Measurements from ENCODE around the gene PXDN. TPM values are rescaled to one million over a fixed set of nuclear protein-coding genes. Genes with fewer than 3 reads are reported as not detected.

The PXDN gene
- total and polyA plus RNA-seq, 2 donors (not counting 1 experiment from before 2014, with no cell fraction given), result 0.21 to 1.4 TPM

DNA sequence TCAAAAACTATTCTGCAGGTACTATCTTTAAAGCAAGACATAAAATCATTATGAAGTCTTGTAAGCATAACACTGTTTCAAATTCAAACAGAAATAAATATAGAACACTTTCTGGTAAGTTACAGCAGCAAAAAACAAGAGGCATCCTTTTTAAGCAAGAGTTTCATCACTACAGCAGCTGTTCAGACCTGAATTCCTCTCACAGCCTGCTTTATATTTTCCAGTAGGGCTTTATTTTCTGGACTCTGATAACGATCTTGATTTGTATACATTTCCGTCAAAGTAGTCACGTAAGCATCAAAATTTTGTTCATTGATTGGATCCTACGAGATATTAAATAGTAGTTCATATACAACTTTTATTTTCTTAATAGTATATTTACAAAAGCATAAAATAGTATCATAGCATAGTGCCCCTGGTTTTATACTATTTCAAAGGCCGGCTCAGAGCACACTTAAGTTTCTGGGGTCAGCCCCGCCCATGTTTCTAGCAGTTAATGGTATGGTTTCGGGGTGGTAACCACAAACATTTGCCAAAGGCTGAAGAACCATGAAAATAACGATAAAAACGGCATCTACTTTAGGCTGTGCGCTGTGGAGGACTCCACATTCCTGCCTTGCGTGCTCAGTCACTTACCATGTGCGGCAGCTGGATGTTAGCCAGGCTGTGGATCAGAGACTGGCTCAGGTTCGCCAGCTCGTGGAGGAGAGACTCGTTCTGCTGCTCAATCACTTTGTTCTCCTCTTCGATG, 47.5 kb upstream of the PXDN start:
- no peaks in the 10 kb centered on the region for H3K4me1 ChIP-seq (ENCODE audit: control insufficient read depth in 2 of 2, insufficient read depth in 2 of 2, low read length in 2 of 2)
- no peak overlapping the region for H3K4me3 Mint-ChIP-seq
- WGBS (ENCODE audit: insufficient coverage), result 93% methylated on average over 12 of the region's 16 CpGs
- ChIA-PET POLR2A (no interaction called here), CTCF (no interaction called here)
- peaks cover 0 to 3% (median 0%) of the 10 kb centered on the region in 3 donors for H3K9me3 ChIP-seq (ENCODE audit: control extremely low read depth in 1 of 3, control insufficient read depth in 2 of 3, insufficient read depth in 1 of 3, low read length in 2 of 3)
- H3K4me1 Mint-ChIP-seq, result no peaks in the 10 kb centered on the region
- no peak overlapping the region for H3K27ac Mint-ChIP-seq
- H3K4me3 ChIP-seq (ENCODE audit: control extremely low read depth in 1 of 5, extremely low read depth in 1 of 5, insufficient read depth in 1 of 5, low read depth in 2 of 5, low read length in 4 of 5), result no peak overlapping the region
- TF ChIP-seq, protein P1, sequence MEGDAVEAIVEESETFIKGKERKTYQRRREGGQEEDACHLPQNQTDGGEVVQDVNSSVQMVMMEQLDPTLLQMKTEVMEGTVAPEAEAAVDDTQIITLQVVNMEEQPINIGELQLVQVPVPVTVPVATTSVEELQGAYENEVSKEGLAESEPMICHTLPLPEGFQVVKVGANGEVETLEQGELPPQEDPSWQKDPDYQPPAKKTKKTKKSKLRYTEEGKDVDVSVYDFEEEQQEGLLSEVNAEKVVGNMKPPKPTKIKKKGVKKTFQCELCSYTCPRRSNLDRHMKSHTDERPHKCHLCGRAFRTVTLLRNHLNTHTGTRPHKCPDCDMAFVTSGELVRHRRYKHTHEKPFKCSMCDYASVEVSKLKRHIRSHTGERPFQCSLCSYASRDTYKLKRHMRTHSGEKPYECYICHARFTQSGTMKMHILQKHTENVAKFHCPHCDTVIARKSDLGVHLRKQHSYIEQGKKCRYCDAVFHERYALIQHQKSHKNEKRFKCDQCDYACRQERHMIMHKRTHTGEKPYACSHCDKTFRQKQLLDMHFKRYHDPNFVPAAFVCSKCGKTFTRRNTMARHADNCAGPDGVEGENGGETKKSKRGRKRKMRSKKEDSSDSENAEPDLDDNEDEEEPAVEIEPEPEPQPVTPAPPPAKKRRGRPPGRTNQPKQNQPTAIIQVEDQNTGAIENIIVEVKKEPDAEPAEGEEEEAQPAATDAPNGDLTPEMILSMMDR (IDR thresholded peaks at IDR 0.05), result no peak
- TF ChIP-seq EZH2 (IDR thresholded peaks at IDR 0.05; ENCODE audit: borderline replicate concordance, insufficient read depth, low read depth, low read length, poor library complexity, severe bottlenecking), result no peak
- intact Hi-C loops (cut with micrococcal nuclease), result no loop called here
- no peaks in the 10 kb centered on the region for H3K79me2 ChIP-seq (ENCODE audit: control insufficient read depth, insufficient read depth, low read length)
- H3K9ac ChIP-seq (ENCODE audit: low read length), result no peak overlapping the region
- no peak overlapping the region for H3K27ac ChIP-seq (ENCODE audit: low read length in 2 of 2)
- H3K27me3 Mint-ChIP-seq, result peaks cover 5% of the 10 kb centered on the region
- H3K36me3 ChIP-seq (replicated peaks in 1 of 2; ENCODE audit: control extremely low read depth in 1 of 2, control insufficient read depth in 1 of 2, extremely low read depth in 1 of 2, insufficient read depth in 2 of 2, low read length in 1 of 2), result no peaks in the 10 kb centered on the region
- no peak for DNase-seq
- H3K4me2 ChIP-seq (replicated peaks; ENCODE audit: low read depth, low read length, poor library complexity, severe bottlenecking), result no peak overlapping the region
- H4K20me1 ChIP-seq (ENCODE audit: control insufficient read depth, insufficient read depth, low read length, poor library complexity, severe bottlenecking), result no peaks in the 10 kb centered on the region
- no peaks in the 10 kb centered on the region for H3K9me3 Mint-ChIP-seq (ENCODE audit: insufficient read depth)
- H2AFZ ChIP-seq (ENCODE audit: insufficient read depth, low read depth, low read length, poor library complexity, severe bottlenecking), result no peak overlapping the region
- H3K27me3 ChIP-seq (replicated peaks in 1 of 4; ENCODE audit: control extremely low read depth in 1 of 4, control insufficient read depth in 3 of 4, insufficient read depth in 4 of 4, low read length in 3 of 4), result no peaks in the 10 kb centered on the region
- no peak for ATAC-seq (ENCODE audit: low read depth)

DNA sequence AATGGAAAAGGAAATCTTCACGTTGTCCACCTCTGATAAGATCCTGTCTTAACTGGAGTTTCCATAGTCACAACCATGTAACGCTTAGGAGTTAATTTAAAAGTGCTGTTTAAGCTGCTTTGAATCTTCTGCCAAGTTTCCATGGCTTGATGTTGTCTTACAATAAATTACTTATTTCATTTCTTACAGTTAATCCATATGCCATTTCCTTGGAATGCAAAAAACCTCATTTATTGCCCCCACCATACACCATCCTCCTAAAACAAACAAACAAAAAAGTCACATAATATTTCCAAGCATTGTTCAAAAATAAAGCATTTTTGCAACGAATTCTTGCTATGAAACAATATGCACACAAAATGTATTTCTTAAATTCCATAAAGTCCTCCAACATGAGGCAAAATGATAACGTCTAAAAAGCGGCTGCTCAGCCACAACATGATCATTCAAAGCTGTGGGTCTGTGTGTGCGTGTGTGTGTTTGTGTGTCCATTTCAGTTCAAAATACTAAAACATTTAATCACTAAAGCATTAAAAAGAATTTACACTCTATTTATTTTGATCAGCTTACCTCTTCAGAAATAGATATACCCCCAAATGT, 46.8 kb upstream of the PXDN start:
- POLR2A ChIA-PET, result no interaction called here

More for the DNA sequence above, 46.8 kb upstream of the PXDN start:
- Mint-ChIP-seq H3K27me3 (peaks cover 5% of the 10 kb centered on the region), H3K9me3 (ENCODE audit: insufficient read depth) (no peaks in the 10 kb centered on the region), H3K27ac (no peak overlapping the region), H3K4me1 (no peaks in the 10 kb centered on the region), H3K4me3 (no peak overlapping the region)
- ATAC-seq (ENCODE audit: low read depth) (no peak), DNase-seq (no peak)
- H3K27ac ChIP-seq (ENCODE audit: low read length in 2 of 2), result no peak overlapping the region
- H3K9ac ChIP-seq (ENCODE audit: low read length), result no peak overlapping the region
- H3K36me3 ChIP-seq (replicated peaks in 1 of 2; ENCODE audit: control extremely low read depth in 1 of 2, control insufficient read depth in 1 of 2, extremely low read depth in 1 of 2, insufficient read depth in 2 of 2, low read length in 1 of 2), result no peaks in the 10 kb centered on the region
- H3K4me1 ChIP-seq (ENCODE audit: control insufficient read depth in 2 of 2, insufficient read depth in 2 of 2, low read length in 2 of 2), result no peaks in the 10 kb centered on the region
- H3K79me2 ChIP-seq (ENCODE audit: control insufficient read depth, insufficient read depth, low read length), result no peaks in the 10 kb centered on the region
- H3K4me2 ChIP-seq (replicated peaks; ENCODE audit: low read depth, low read length, poor library complexity, severe bottlenecking), result no peak overlapping the region
- H3K27me3 ChIP-seq (replicated peaks in 1 of 4; ENCODE audit: control extremely low read depth in 1 of 4, control insufficient read depth in 3 of 4, insufficient read depth in 4 of 4, low read length in 3 of 4), result no peaks in the 10 kb centered on the region
- H3K9me3 ChIP-seq (ENCODE audit: control extremely low read depth in 1 of 3, control insufficient read depth in 2 of 3, insufficient read depth in 1 of 3, low read length in 2 of 3), result peaks cover 0 to 3% (median 0%) of the 10 kb centered on the region in 3 donors
- no peak overlapping the region for H3K4me3 ChIP-seq (ENCODE audit: control extremely low read depth in 1 of 5, extremely low read depth in 1 of 5, insufficient read depth in 1 of 5, low read depth in 2 of 5, low read length in 4 of 5)
- intact Hi-C loops (cut with micrococcal nuclease), result no loop called here
- no peaks in the 10 kb centered on the region for H4K20me1 ChIP-seq (ENCODE audit: control insufficient read depth, insufficient read depth, low read length, poor library complexity, severe bottlenecking)
- no peak overlapping the region for H2AFZ ChIP-seq (ENCODE audit: insufficient read depth, low read depth, low read length, poor library complexity, severe bottlenecking)
- CTCF ChIA-PET, result no interaction called here
- WGBS (ENCODE audit: insufficient coverage), result no CpG with 5 or more reads among the region's 6 CpGs
- TF ChIP-seq, protein P1 (IDR thresholded peaks at IDR 0.05), result no peak
- TF ChIP-seq EZH2 (IDR thresholded peaks at IDR 0.05; ENCODE audit: borderline replicate concordance, insufficient read depth, low read depth, low read length, poor library complexity, severe bottlenecking), result no peak
